ENCODE results near the gene GRM1.

Gene GRM1

GRCh38 chr6:146135167-146135566 lies 106.3 kb downstream of the GRM1 start:
- Histone ChIP-seq H3K9me3 (ENCODE audit: control insufficient read depth, insufficient read depth, low read depth, low read length) (no peaks in the 10 kb centered on the region), H3K4me1 (ENCODE audit: control insufficient read depth, insufficient read depth, low read length) (no peaks in the 10 kb centered on the region), H3K9ac (ENCODE audit: low read length) (no peak overlapping the region), H3K4me3 (ENCODE audit: low read depth, low read length) (no peak overlapping the region), H3K36me3 (ENCODE audit: control insufficient read depth, insufficient read depth, low read length) (no peaks in the 10 kb centered on the region), H3K27me3 (ENCODE audit: control insufficient read depth, insufficient read depth, low read length) (no peaks in the 10 kb centered on the region), H3K27ac (ENCODE audit: low read depth, low read length) (no peak overlapping the region)

DNA sequence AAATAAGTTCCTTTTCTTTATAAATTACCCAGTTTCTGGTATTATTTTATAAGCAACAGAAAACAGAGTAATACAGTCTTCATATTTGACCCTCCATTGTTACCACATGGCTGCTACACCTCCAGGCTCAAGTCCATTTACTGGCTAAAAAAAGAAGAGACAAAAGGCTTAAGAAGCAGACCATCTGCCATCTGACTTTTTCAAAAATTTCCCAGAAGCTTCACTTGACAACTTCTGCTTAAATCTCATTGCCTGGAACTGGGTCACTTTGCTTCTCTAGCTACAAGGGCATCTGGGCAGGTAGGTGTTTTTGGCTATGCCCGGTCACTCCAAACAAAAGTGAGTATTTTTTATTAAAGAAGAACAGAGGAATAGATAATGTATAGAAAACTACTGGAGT lies 118.0 kb downstream of the GRM1 start:
- H3K27me3 ChIP-seq (ENCODE audit: control insufficient read depth, insufficient read depth, low read length) = no peaks in the 10 kb centered on the region
- H3K9ac ChIP-seq (ENCODE audit: low read length) = no peak overlapping the region
- H3K9me3 ChIP-seq (ENCODE audit: control insufficient read depth, insufficient read depth, low read depth, low read length) = no peaks in the 10 kb centered on the region
- H3K4me3 ChIP-seq (ENCODE audit: low read depth, low read length) = no peak overlapping the region
- H3K36me3 ChIP-seq (ENCODE audit: control insufficient read depth, insufficient read depth, low read length) = no peaks in the 10 kb centered on the region
- H3K4me1 ChIP-seq (ENCODE audit: control insufficient read depth, insufficient read depth, low read length) = no peaks in the 10 kb centered on the region
- H3K27ac ChIP-seq (ENCODE audit: low read depth, low read length) = no peak overlapping the region

GRCh38 chr6:146149770-146150169 lies 120.9 kb downstream of the GRM1 start:
- no peak overlapping the region for H3K4me3 ChIP-seq (ENCODE audit: low read depth, low read length)
- H3K27me3 ChIP-seq (ENCODE audit: control insufficient read depth, insufficient read depth, low read length) = no peaks in the 10 kb centered on the region
- no peak overlapping the region for H3K27ac ChIP-seq (ENCODE audit: low read depth, low read length)
- H3K9me3 ChIP-seq (ENCODE audit: control insufficient read depth, insufficient read depth, low read depth, low read length) = no peaks in the 10 kb centered on the region
- no peaks in the 10 kb centered on the region for H3K36me3 ChIP-seq (ENCODE audit: control insufficient read depth, insufficient read depth, low read length)
- H3K9ac ChIP-seq (ENCODE audit: low read length) = no peak overlapping the region
- peaks cover 5% of the 10 kb centered on the region; the same call in 1 of the 2 replicates for H3K4me1 ChIP-seq (ENCODE audit: control insufficient read depth, insufficient read depth, low read length)

DNA sequence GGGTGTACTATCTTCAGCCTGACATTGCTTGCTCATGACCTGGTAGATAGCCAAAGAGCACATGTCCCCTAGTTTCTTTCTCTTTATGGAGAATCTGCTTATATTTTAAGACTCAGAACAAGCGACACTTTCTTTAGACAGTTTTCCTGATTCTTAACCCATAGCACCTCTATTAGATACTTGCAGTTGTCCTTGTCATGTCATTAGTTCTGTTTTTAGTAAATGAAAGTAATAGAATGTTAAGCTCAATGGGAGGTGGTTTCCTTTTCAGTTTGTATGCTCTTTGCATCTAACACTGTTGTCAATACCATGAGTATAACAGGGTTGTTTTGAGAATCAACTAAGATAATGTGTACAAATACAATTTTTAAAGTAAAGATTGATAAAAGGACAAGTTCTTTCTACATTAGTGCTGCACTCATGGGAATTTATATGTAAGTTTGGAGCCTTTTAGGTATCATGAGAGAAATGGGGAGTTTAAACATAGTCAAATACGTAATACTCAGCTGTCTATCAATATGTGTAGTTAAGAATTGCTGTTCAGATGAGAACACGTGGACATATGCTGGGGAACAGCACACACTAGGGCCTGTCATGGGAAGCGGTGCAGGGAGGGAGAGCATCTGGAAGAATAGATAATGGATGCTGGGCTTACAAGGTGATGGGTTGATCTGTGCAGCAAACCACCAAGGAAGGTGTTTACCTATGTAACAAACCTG lies 124.3 kb downstream of the GRM1 start:
- H3K9me3 ChIP-seq (ENCODE audit: control insufficient read depth, insufficient read depth, low read depth, low read length) = no peaks in the 10 kb centered on the region
- no peaks in the 10 kb centered on the region for H3K36me3 ChIP-seq (ENCODE audit: control insufficient read depth, insufficient read depth, low read length)
- no peak overlapping the region for H3K27ac ChIP-seq (ENCODE audit: low read depth, low read length)
- no peak overlapping the region for H3K9ac ChIP-seq (ENCODE audit: low read length)
- H3K4me1 ChIP-seq (ENCODE audit: control insufficient read depth, insufficient read depth, low read length) = peaks cover 5% of the 10 kb centered on the region; the same call in 1 of the 2 replicates
- no peaks in the 10 kb centered on the region for H3K27me3 ChIP-seq (ENCODE audit: control insufficient read depth, insufficient read depth, low read length)
- no peak overlapping the region for H3K4me3 ChIP-seq (ENCODE audit: low read depth, low read length)

GRCh38 chr6:146154197-146154596 lies 125.3 kb downstream of the GRM1 start:
- no peak overlapping the region for H3K27ac ChIP-seq (ENCODE audit: low read depth, low read length)
- H3K9me3 ChIP-seq (ENCODE audit: control insufficient read depth, insufficient read depth, low read depth, low read length) = no peaks in the 10 kb centered on the region
- H3K4me1 ChIP-seq (ENCODE audit: control insufficient read depth, insufficient read depth, low read length) = peaks cover 5% of the 10 kb centered on the region; the same call in 1 of the 2 replicates
- no peak overlapping the region for H3K4me3 ChIP-seq (ENCODE audit: low read depth, low read length)
- H3K9ac ChIP-seq (ENCODE audit: low read length) = no peak overlapping the region
- H3K36me3 ChIP-seq (ENCODE audit: control insufficient read depth, insufficient read depth, low read length) = no peaks in the 10 kb centered on the region
- no peaks in the 10 kb centered on the region for H3K27me3 ChIP-seq (ENCODE audit: control insufficient read depth, insufficient read depth, low read length)

GRCh38 chr6:146161664-146162063 lies 132.8 kb downstream of the GRM1 start:
- Histone ChIP-seq H3K4me1 (ENCODE audit: control insufficient read depth, insufficient read depth, low read length) (no peaks in the 10 kb centered on the region), H3K4me3 (ENCODE audit: low read depth, low read length) (no peak overlapping the region), H3K9me3 (ENCODE audit: control insufficient read depth, insufficient read depth, low read depth, low read length) (no peaks in the 10 kb centered on the region), H3K36me3 (ENCODE audit: control insufficient read depth, insufficient read depth, low read length) (no peaks in the 10 kb centered on the region), H3K27ac (ENCODE audit: low read depth, low read length) (no peak overlapping the region), H3K27me3 (ENCODE audit: control insufficient read depth, insufficient read depth, low read length) (no peaks in the 10 kb centered on the region), H3K9ac (ENCODE audit: low read length) (no peak overlapping the region)

DNA sequence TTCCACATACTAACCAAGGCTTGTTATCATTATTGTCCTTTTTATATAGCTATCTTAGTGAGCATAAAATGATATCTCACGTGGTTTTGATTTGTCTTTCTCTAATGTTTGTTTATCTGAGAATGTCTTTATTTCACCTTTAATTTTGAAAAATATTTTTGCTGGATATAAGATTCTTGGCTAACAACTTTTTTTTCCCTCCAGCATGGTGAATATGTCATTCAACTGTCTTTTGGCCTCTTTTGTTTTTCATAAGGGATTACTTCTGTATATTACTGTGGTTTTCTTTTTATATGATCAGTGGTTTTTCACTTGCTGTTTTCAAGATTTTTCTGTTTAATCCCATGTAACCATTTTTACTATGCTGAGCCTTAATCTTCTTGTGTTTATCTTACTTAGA lies 141.0 kb downstream of the GRM1 start:
- no peaks in the 10 kb centered on the region for H3K9me3 ChIP-seq (ENCODE audit: control insufficient read depth, insufficient read depth, low read depth, low read length)
- no peaks in the 10 kb centered on the region for H3K27me3 ChIP-seq (ENCODE audit: control insufficient read depth, insufficient read depth, low read length)
- no peaks in the 10 kb centered on the region for H3K36me3 ChIP-seq (ENCODE audit: control insufficient read depth, insufficient read depth, low read length)
- H3K4me1 ChIP-seq (ENCODE audit: control insufficient read depth, insufficient read depth, low read length) = no peaks in the 10 kb centered on the region
- H3K27ac ChIP-seq (ENCODE audit: low read depth, low read length) = no peak overlapping the region
- H3K4me3 ChIP-seq (ENCODE audit: low read depth, low read length) = no peak overlapping the region
- no peak overlapping the region for H3K9ac ChIP-seq (ENCODE audit: low read length)

- no peak overlapping the region for H3K9ac ChIP-seq (ENCODE audit: low read length)
- no peaks in the 10 kb centered on the region for H3K4me1 ChIP-seq (ENCODE audit: control insufficient read depth, insufficient read depth, low read length)
- H3K27ac ChIP-seq (ENCODE audit: low read depth, low read length) = no peak overlapping the region
- no peaks in the 10 kb centered on the region for H3K9me3 ChIP-seq (ENCODE audit: control insufficient read depth, insufficient read depth, low read depth, low read length)
- no peaks in the 10 kb centered on the region for H3K36me3 ChIP-seq (ENCODE audit: control insufficient read depth, insufficient read depth, low read length)
- no peaks in the 10 kb centered on the region for H3K27me3 ChIP-seq (ENCODE audit: control insufficient read depth, insufficient read depth, low read length)
- H3K4me3 ChIP-seq (ENCODE audit: low read depth, low read length) = no peak overlapping the region
Measured at GRCh38 chr6:146177785-146178184, 148.9 kb downstream of the GRM1 start.

DNA sequence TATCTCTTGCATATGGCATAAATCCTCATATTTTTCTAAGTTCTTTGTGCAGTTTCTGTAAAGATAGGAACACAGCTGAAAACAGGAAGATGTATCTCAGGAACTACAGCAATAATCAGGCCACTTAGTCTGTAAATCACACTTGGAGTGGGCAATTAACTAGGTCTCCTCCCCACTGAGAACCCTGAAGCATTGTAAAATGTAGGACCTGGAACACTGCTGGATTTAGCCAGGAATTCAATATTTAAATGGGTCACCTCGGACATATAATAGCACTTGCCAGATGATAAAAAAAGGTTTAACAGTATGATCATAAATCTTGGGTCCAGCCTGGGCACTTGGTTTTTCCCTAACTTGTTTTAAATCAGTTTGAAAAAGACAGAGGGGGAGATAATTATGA lies 155.0 kb downstream of the GRM1 start:
- Histone ChIP-seq H3K27me3 (ENCODE audit: control insufficient read depth, insufficient read depth, low read length) (no peaks in the 10 kb centered on the region), H3K36me3 (ENCODE audit: control insufficient read depth, insufficient read depth, low read length) (no peaks in the 10 kb centered on the region), H3K9ac (ENCODE audit: low read length) (no peak overlapping the region), H3K4me3 (ENCODE audit: low read depth, low read length) (no peak overlapping the region), H3K27ac (ENCODE audit: low read depth, low read length) (no peak overlapping the region), H3K4me1 (ENCODE audit: control insufficient read depth, insufficient read depth, low read length) (no peaks in the 10 kb centered on the region), H3K9me3 (ENCODE audit: control insufficient read depth, insufficient read depth, low read depth, low read length) (no peaks in the 10 kb centered on the region)

DNA sequence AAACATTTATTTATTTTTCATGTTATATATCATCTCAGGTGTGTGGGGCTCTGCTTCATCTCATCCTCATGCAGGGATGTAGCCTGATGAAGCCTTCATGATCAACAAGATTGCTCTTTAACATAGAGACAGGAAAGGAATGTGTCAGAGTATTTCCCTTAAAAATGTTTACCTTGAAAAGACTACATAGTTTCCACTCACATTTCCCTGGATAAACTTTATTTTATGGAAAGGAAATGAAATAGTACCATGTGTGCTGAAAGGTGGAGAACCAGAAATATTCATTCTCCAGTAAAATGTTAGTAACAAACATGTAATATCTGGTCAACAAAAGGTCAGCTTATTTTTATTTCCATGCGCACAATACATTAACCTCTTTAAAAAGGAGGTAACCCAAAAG lies 155.8 kb downstream of the GRM1 start:
- Histone ChIP-seq H3K27ac (ENCODE audit: low read depth, low read length) (no peak overlapping the region), H3K36me3 (ENCODE audit: control insufficient read depth, insufficient read depth, low read length) (no peaks in the 10 kb centered on the region), H3K27me3 (ENCODE audit: control insufficient read depth, insufficient read depth, low read length) (no peaks in the 10 kb centered on the region), H3K4me3 (ENCODE audit: low read depth, low read length) (no peak overlapping the region), H3K4me1 (ENCODE audit: control insufficient read depth, insufficient read depth, low read length) (no peaks in the 10 kb centered on the region), H3K9ac (ENCODE audit: low read length) (no peak overlapping the region), H3K9me3 (ENCODE audit: control insufficient read depth, insufficient read depth, low read depth, low read length) (no peaks in the 10 kb centered on the region)

GRCh38 chr6:146189131-146189530 lies 160.3 kb downstream of the GRM1 start:
- H3K27me3 ChIP-seq (ENCODE audit: control insufficient read depth, insufficient read depth, low read length) = no peaks in the 10 kb centered on the region

More at GRCh38 chr6:146189131-146189530, 160.3 kb downstream of the GRM1 start:
- Histone ChIP-seq H3K4me3 (ENCODE audit: low read depth, low read length) (no peak overlapping the region), H3K27ac (ENCODE audit: low read depth, low read length) (no peak overlapping the region), H3K36me3 (ENCODE audit: control insufficient read depth, insufficient read depth, low read length) (no peaks in the 10 kb centered on the region), H3K9me3 (ENCODE audit: control insufficient read depth, insufficient read depth, low read depth, low read length) (no peaks in the 10 kb centered on the region), H3K4me1 (ENCODE audit: control insufficient read depth, insufficient read depth, low read length) (no peaks in the 10 kb centered on the region), H3K9ac (ENCODE audit: low read length) (no peak overlapping the region)
